C4-2B (cell line): ENCODE results near the gene TOM1L1.

ENCODE experiments used
- ZFX ChIP-seq: fragments of 450-650 bp; IDR thresholded peaks from 2 replicates; pipeline ENCODE4 v1.6.1; 2017
- TF ChIP-seq, protein P1 (sequence below): fragments of 450-650 bp; conservative IDR thresholded peaks from 2 replicates; pipeline ENCODE4 v1.5.1; 2017; ENCODE audit warnings: mild to moderate bottlenecking

- TF ChIP-seq, protein P1, sequence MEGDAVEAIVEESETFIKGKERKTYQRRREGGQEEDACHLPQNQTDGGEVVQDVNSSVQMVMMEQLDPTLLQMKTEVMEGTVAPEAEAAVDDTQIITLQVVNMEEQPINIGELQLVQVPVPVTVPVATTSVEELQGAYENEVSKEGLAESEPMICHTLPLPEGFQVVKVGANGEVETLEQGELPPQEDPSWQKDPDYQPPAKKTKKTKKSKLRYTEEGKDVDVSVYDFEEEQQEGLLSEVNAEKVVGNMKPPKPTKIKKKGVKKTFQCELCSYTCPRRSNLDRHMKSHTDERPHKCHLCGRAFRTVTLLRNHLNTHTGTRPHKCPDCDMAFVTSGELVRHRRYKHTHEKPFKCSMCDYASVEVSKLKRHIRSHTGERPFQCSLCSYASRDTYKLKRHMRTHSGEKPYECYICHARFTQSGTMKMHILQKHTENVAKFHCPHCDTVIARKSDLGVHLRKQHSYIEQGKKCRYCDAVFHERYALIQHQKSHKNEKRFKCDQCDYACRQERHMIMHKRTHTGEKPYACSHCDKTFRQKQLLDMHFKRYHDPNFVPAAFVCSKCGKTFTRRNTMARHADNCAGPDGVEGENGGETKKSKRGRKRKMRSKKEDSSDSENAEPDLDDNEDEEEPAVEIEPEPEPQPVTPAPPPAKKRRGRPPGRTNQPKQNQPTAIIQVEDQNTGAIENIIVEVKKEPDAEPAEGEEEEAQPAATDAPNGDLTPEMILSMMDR = no peak
- TF ChIP-seq ZFX = no peak
Observed at GRCh38 chr17:54860617-54861470, 39.8 kb upstream of the TOM1L1 start.
